K562 (cell line): ENCODE results near the gene CLDN10. TPM values are rescaled to one million over a fixed set of nuclear protein-coding genes. Genes with fewer than 3 reads are reported as not detected.
"Not testable (repeated sequence)": the region's sequence is repeated elsewhere in the genome, so short reads cannot be mapped to it uniquely, and the experiment has no call there.

Experiments used
- ATAC-seq: fragments of 200-7000 bp; cut with Tn5 transposase; 3 replicates; pipeline ENCODE4 v1.9.1; 2020; ENCODE audit warnings: moderate library complexity
- BruUV-seq: library from RNA; stranded (reverse); fragments of 400-500 nt; replicated peaks from 2 replicates; lab custom pipeline; 2021; lab: Mats Ljungman, UMichigan
- CTCF ChIA-PET: fragments of 300-600 bp; formaldehyde crosslinking; extraction: SDS; loops from one replicate; lab custom pipeline; 2021; ENCODE audit warnings: low intra/inter-chr PET ratio; lab: Yijun Ruan, JAX
- POLR2A ChIA-PET: fragments of 300-600, 350-650 bp; sonication (Branson Sonifier 250); formaldehyde crosslinking; extraction: SDS; loops from one replicate; lab custom pipeline; 2021; ENCODE audit warnings: antibody characterized with exemption, inconsistent platforms; lab: Yijun Ruan, JAX
- DNase-seq, 4 experiments: peaks; one replicate each; pipeline versions ENCODE4 v3.0.0 to v3.0.0-alpha.2; 2011 to 2018; ENCODE audit warnings: low spot score in 3 of 4, mixed read lengths in 3 of 4; ENCODE audit errors: extremely low read depth in 1 of 4
- FAIRE-seq: peaks from 2 replicates; lab custom pipeline; 2011; peaks lifted over from hg19 to GRCh38; lab: Jason Lieb, UNC
- H2AFZ ChIP-seq: 2 replicates; pipeline ENCODE4 v1.6.0; 2011; ENCODE audit warnings: low read depth, low read length, control low read depth, inconsistent platforms
- H3K27ac ChIP-seq: fragments of 200-600 bp; 3 replicates; pipeline ENCODE4 v1.8.0; 2011; ENCODE audit warnings: low read depth, mild to moderate bottlenecking, control low read depth, inconsistent platforms, low read length, moderate library complexity, mixed read lengths; ENCODE audit errors: extremely low read depth
- H3K27me3 ChIP-seq, 2 experiments: fragments of 300-600 bp in 1 of 2; 2 replicates in 1 of 2; 3 replicates in 1 of 2; pipeline versions ENCODE4 v1.6.0 to v1.8.0; 2011; ENCODE audit warnings: inconsistent platforms in 2 of 2, low read length in 2 of 2, mild to moderate bottlenecking in 1 of 2, mixed read lengths in 1 of 2, moderate library complexity in 1 of 2; ENCODE audit not compliant: control insufficient read depth in 2 of 2, insufficient read depth in 2 of 2
- H3K36me3 ChIP-seq: fragments of 300-600 bp; 3 replicates; pipeline ENCODE4 v1.8.0; 2011; ENCODE audit warnings: mild to moderate bottlenecking, low read length, inconsistent platforms; ENCODE audit not compliant: control insufficient read depth, insufficient read depth
- H3K4me1 ChIP-seq, 2 experiments: fragments of 200-600 bp in 1 of 2; replicated peaks in 1 of 2; 2 replicates in 1 of 2; 3 replicates in 1 of 2; pipeline versions ENCODE4 v1.5.1 to v1.8.0; 2011; ENCODE audit warnings: inconsistent platforms in 2 of 2, low read length in 2 of 2, mild to moderate bottlenecking in 1 of 2, mixed read lengths in 1 of 2, moderate library complexity in 1 of 2; ENCODE audit not compliant: control insufficient read depth in 2 of 2, insufficient read depth in 2 of 2
- H3K4me2 ChIP-seq: 2 replicates; pipeline ENCODE4 v1.6.1; 2011; ENCODE audit warnings: low read length, control low read depth, inconsistent platforms, mixed read lengths; ENCODE audit not compliant: insufficient read depth
- H3K4me3 ChIP-seq: fragments of 200-600 bp; sonication (generic), shearing (Covaris generic); 2 replicates; pipeline ENCODE4 v1.5.1; 2016; ENCODE audit warnings: control low read depth, inconsistent platforms
- H3K79me2 ChIP-seq: fragments of 200-600 bp; 3 replicates; pipeline ENCODE4 v1.8.0; 2011; ENCODE audit warnings: low read length, inconsistent platforms; ENCODE audit not compliant: control insufficient read depth, insufficient read depth
- H3K9ac ChIP-seq, 2 experiments: 2 replicates each; pipeline versions ENCODE4 v1.6.0 to v1.6.1; 2011; ENCODE audit warnings: low read depth in 2 of 2, low read length in 2 of 2, control low read depth in 1 of 2, inconsistent platforms in 1 of 2, mild to moderate bottlenecking in 1 of 2, mixed read lengths in 1 of 2; ENCODE audit not compliant: insufficient read depth in 1 of 2
- H3K9me1 ChIP-seq: one replicate; pipeline ENCODE4 v1.6.0; 2011; ENCODE audit warnings: inconsistent platforms, mild to moderate bottlenecking, low read length, moderate library complexity; ENCODE audit not compliant: control insufficient read depth, insufficient read depth
- H3K9me3 ChIP-seq: replicated peaks from 2 replicates; pipeline ENCODE4 v1.5.1; 2011; ENCODE audit warnings: low read depth, low read length, inconsistent platforms; ENCODE audit not compliant: control insufficient read depth, insufficient read depth
- H4K20me1 ChIP-seq: replicated peaks from 2 replicates; pipeline ENCODE4 v1.6.1; 2011; ENCODE audit warnings: low read length, inconsistent platforms, mixed read lengths; ENCODE audit not compliant: control insufficient read depth, insufficient read depth
- MAFK ChIP-seq: IDR thresholded peaks from 2 replicates; pipeline ENCODE4 v1.6.1; 2011; ENCODE audit warnings: low read length, improper control_type of control experiment
- OTX1 ChIP-seq: fragments of 450-650 bp; formaldehyde crosslinking; IDR thresholded peaks from 2 replicates; pipeline ENCODE4 v1.4.0; 2022; ENCODE audit warnings: mild to moderate bottlenecking
- ZNF146 ChIP-seq: IDR thresholded peaks from one replicate; pipeline ENCODE4 v1.6.1; 2018; ENCODE audit warnings: missing compliant biosample characterization; ENCODE audit not compliant: unreplicated experiment
- WGBS: fragments of 100-300 bp; shearing (Covaris generic); methylation state at CpG from one replicate; pipeline ENCODE4 v1.1.6; 2016; ENCODE audit warnings: low coverage, mixed read lengths; ENCODE audit not compliant: insufficient coverage; ENCODE audit errors: missing lambda C conversion rate; 5-methylcytosine and 5-hydroxymethylcytosine counted together
- in situ Hi-C: fragments of 300-500 bp; cut with MboI; formaldehyde crosslinking; loops from 4 replicates; pipeline ENCODE4 v1.15.0; 2018; ENCODE audit warnings: inconsistent platforms, mixed read lengths
- intact Hi-C: fragments of 100-400 bp; cut with micrococcal nuclease; formaldehyde crosslinking; loops from 2 replicates; pipeline ENCODE4 v1.14.2; 2022
- polyA plus RNA-seq, 8 experiments: library from polyadenylated mRNA; depleted of rRNA in 4 of 8; stranded (reverse) in 5 of 8; unstranded in 3 of 8; fragments of >200 nt; fragmentation: Nextera tagmentation in 2 of 8; fragmentation: Illumina TruSeq in 1 of 8; extraction: Ambion mirVana in 2 of 8; extraction: Trizol in 1 of 8; gene quantifications; 2 replicates each; pipeline versions ENCODE4 v1.2.1 to v1.2.3, GENCODE V29; 2011 to 2014; ENCODE audit warnings: inconsistent platforms in 1 of 8, missing spikeins in 1 of 8
- total RNA-seq, 7 experiments: library from RNA; depleted of rRNA in 6 of 7; stranded (reverse); fragments of >200 nt in 6 of 7; fragmentation: Illumina TruSeq in 2 of 7; extraction: Trizol in 2 of 7; gene quantifications; 2 replicates each; pipeline versions ENCODE4 v1.2.1 to v1.2.3, GENCODE V29; 2011 to 2021; ENCODE audit warnings: low replicate concordance in 1 of 7

Gene CLDN10
- total and polyA plus RNA-seq, 9 of the 15 experiments (the other 6 are each of a cell fraction or from before 2014, with no cell fraction given): not detected

- peak; percentile 39 for TF ChIP-seq ZNF146
- POLR2A ChIA-PET: interaction anchor here (0.7 kb wide), 1 partner anchor 10 kb away, joined by 3 read pairs; no protein-coding TSS in a partner anchor
- H3K9me3 ChIP-seq, H3K4me1 ChIP-seq, CTCF ChIA-PET, H3K27ac ChIP-seq, intact Hi-C loops, H3K9ac ChIP-seq, in situ Hi-C loops, DNase-seq, ATAC-seq, H3K4me2 ChIP-seq, H3K9me1 ChIP-seq, H3K4me3 ChIP-seq, FAIRE-seq, H4K20me1 ChIP-seq, H2AFZ ChIP-seq, H3K27me3 ChIP-seq, H3K79me2 ChIP-seq, BruUV-seq, H3K36me3 ChIP-seq: not testable (repeated sequence)
- WGBS: 0% methylated on average over 1 of the region's 1 CpG
These were observed 13.2 kb downstream of the CLDN10 start for GRCh38 chr13:95565758-95566157.

GRCh38 chr13:95568131-95568530, 15.6 kb downstream of the CLDN10 start:
- DNase-seq (no peak), ATAC-seq (no peak), FAIRE-seq (no peak)
- no peak overlapping the region for H2AFZ ChIP-seq
- BruUV-seq: no TSS peak
- no peaks in the 10 kb centered on the region for H4K20me1 ChIP-seq
- no peaks in the 10 kb centered on the region for H3K36me3 ChIP-seq
- in situ Hi-C loops (no loop called here), intact Hi-C loops (no loop called here)
- TF ChIP-seq MAFK (no peak), OTX1 (CRISPR knock-in tag) (no peak)
- WGBS: 0% methylated on average over 2 of the region's 2 CpGs
- H3K27ac ChIP-seq: no peak overlapping the region
- H3K9me3 ChIP-seq: no peaks in the 10 kb centered on the region
- ChIA-PET CTCF (no interaction called here), POLR2A (no interaction called here)
- H3K9ac ChIP-seq: no peak overlapping the region
- no peaks in the 10 kb centered on the region for H3K9me1 ChIP-seq
- no peak overlapping the region for H3K4me2 ChIP-seq
- H3K4me3 ChIP-seq: no peak overlapping the region
- H3K27me3 ChIP-seq: no peaks in the 10 kb centered on the region
- H3K4me1 ChIP-seq: no peaks in the 10 kb centered on the region
- no peaks in the 10 kb centered on the region for H3K79me2 ChIP-seq
